Activated naive CD8-positive, alpha-beta T cell treated with anti-CD3 and anti-CD28 coated beads, Interleukin-2, amount 50 U/mL, for 16 hours (primary cell): Measurements from ENCODE around the gene ALPK3.

Experiments
- DNase-seq: peaks from one replicate; pipeline ENCODE4 v3.0.0-alpha.2; 2020; ENCODE audit warnings: low read depth, low spot score

The ALPK3 gene

GRCh38 chr15:84822653-84823281 is 5.6 kb downstream of the ALPK3 start:
- no peak for DNase-seq

GRCh38 chr15:84823282-84823878 is 6.2 kb downstream of the ALPK3 start:
- no peak for DNase-seq

- DNase-seq = no peak
Measured at GRCh38 chr15:84824260-84825007, 7.3 kb downstream of the ALPK3 start.

GRCh38 chr15:84826369-84826823 is 9.2 kb downstream of the ALPK3 start:
- no peak for DNase-seq

GRCh38 chr15:84827246-84827645 is 10.1 kb downstream of the ALPK3 start:
- no peak for DNase-seq

- DNase-seq = no peak
Measured at GRCh38 chr15:84828086-84828908, 11.1 kb downstream of the ALPK3 start.

- DNase-seq = no peak
Measured at GRCh38 chr15:84829428-84829827, 12.3 kb downstream of the ALPK3 start.

GRCh38 chr15:84830036-84830435 is 12.9 kb downstream of the ALPK3 start:
- DNase-seq = no peak

- DNase-seq = no peak
Measured at GRCh38 chr15:84831028-84831427, 13.9 kb downstream of the ALPK3 start.

- DNase-seq = no peak
Measured at GRCh38 chr15:84831613-84832012, 14.5 kb downstream of the ALPK3 start.

- no peak for DNase-seq
Measured at GRCh38 chr15:84832448-84833040, 15.4 kb downstream of the ALPK3 start.

GRCh38 chr15:84833447-84834228 is 16.5 kb downstream of the ALPK3 start:
- DNase-seq = no peak

- no peak for DNase-seq
Measured at GRCh38 chr15:84834229-84834955, 17.2 kb downstream of the ALPK3 start.

- DNase-seq = no peak
Measured at GRCh38 chr15:84834969-84835368, 17.8 kb downstream of the ALPK3 start.

GRCh38 chr15:84835661-84836337 is 18.6 kb downstream of the ALPK3 start:
- no peak for DNase-seq

- no peak for DNase-seq
Measured at GRCh38 chr15:84836844-84837243, 19.7 kb downstream of the ALPK3 start.

GRCh38 chr15:84839714-84840113 is 22.6 kb downstream of the ALPK3 start:
- no peak for DNase-seq

- no peak for DNase-seq
Measured at GRCh38 chr15:84840255-84840654, 23.1 kb downstream of the ALPK3 start.

GRCh38 chr15:84840741-84841429 is 23.7 kb downstream of the ALPK3 start:
- no peak for DNase-seq
